C1 segment of cervical spinal cord (tissue), 14 donors: ENCODE results near the gene PAM.
"Not testable (repeated sequence)": the region's sequence is repeated elsewhere in the genome, so short reads cannot be mapped to it uniquely, and the experiment has no call there.

Experiments used
- DNase-seq, 14 donors: peaks; one replicate each; lab custom pipeline; 2025; lab: John Stamatoyannopoulos, UW

Gene PAM

GRCh38 chr5:102751903-102752376 lies 3.2 kb upstream of the PAM start:
- not testable (repeated sequence) for DNase-seq

GRCh38 chr5:102753889-102754766 lies 977 bp upstream of the PAM start:
- DNase-seq = peak in 3 of 14 donors; percentile 28 to 45 (median 38)

- DNase-seq = peak in 8 of 14 donors; percentile 15 to 59 (median 38)
Observed at GRCh38 chr5:102755686-102756371, 724 bp downstream of the PAM start.

GRCh38 chr5:102758576-102758975 lies 3.5 kb downstream of the PAM start:
- DNase-seq = no peak

GRCh38 chr5:102759289-102759688 lies 4.2 kb downstream of the PAM start:
- no peak for DNase-seq

- DNase-seq = peak in 1 of 14 donors; percentile 15
Observed at GRCh38 chr5:102759700-102760099, 4.6 kb downstream of the PAM start.

- peak in 1 of 14 donors; percentile 25 for DNase-seq
Observed at GRCh38 chr5:102760815-102761214, 5.7 kb downstream of the PAM start.

GRCh38 chr5:102762095-102762534 lies 7.0 kb downstream of the PAM start:
- no peak for DNase-seq

- no peak for DNase-seq
Observed at GRCh38 chr5:102762562-102763227, 7.6 kb downstream of the PAM start.

- DNase-seq = no peak
Observed at GRCh38 chr5:102763734-102764133, 8.6 kb downstream of the PAM start.

- DNase-seq = no peak
Observed at GRCh38 chr5:102764381-102765004, 9.4 kb downstream of the PAM start.

GRCh38 chr5:102765350-102765749 lies 10.2 kb downstream of the PAM start:
- DNase-seq = no peak

GRCh38 chr5:102766295-102767090 lies 11.4 kb downstream of the PAM start:
- DNase-seq = no peak

- DNase-seq = no peak
Observed at GRCh38 chr5:102767862-102768261, 12.8 kb downstream of the PAM start.

GRCh38 chr5:102770803-102771202 lies 15.7 kb downstream of the PAM start:
- DNase-seq = no peak

- DNase-seq = no peak
Observed at GRCh38 chr5:102771435-102771834, 16.3 kb downstream of the PAM start.

GRCh38 chr5:102772273-102772672 lies 17.2 kb downstream of the PAM start:
- DNase-seq = no peak

- no peak for DNase-seq
Observed at GRCh38 chr5:102773133-102773532, 18.0 kb downstream of the PAM start.

GRCh38 chr5:102775756-102776155 lies 20.7 kb downstream of the PAM start:
- DNase-seq = not testable (repeated sequence)

GRCh38 chr5:102777099-102777498 lies 22.0 kb downstream of the PAM start:
- no peak for DNase-seq

GRCh38 chr5:102778478-102778877 lies 23.4 kb downstream of the PAM start:
- DNase-seq = no peak
